IPS-NIHi11 (cell line): ENCODE results near the gene CDH15.
A peak's percentile ranks its signal among the peaks of the same experiment; 100 is the strongest.

Source experiments
- DNase-seq: peaks from one replicate; pipeline ENCODE4 v3.0.0; 2012; ENCODE audit warnings: mixed read lengths, low spot score

Gene CDH15

GRCh38 chr16:89199241-89200123 is 27.9 kb downstream of the CDH15 start:
- no peak for DNase-seq

GRCh38 chr16:89200124-89200849 is 28.7 kb downstream of the CDH15 start, which contains the start of gene SLC22A31:
Gene SLC22A31, minus strand, starts transcription at chr16:89200537. Its CDS starts 36 bp downstream, at chr16:89200501.
- DNase-seq = peak; percentile 41

- peak; percentile 38 for DNase-seq
These were observed 29.4 kb downstream of the CDH15 start for GRCh38 chr16:89200850-89201411.

- DNase-seq = peak; percentile 98
These were observed 30.2 kb downstream of the CDH15 start for GRCh38 chr16:89201439-89202377.

- peak; percentile 5 for DNase-seq
These were observed 31.1 kb downstream of the CDH15 start for GRCh38 chr16:89202422-89203215.

GRCh38 chr16:89207993-89208392 is 36.4 kb downstream of the CDH15 start:
- DNase-seq = no peak

- no peak for DNase-seq
These were observed 38.0 kb downstream of the CDH15 start for GRCh38 chr16:89209522-89210044.

GRCh38 chr16:89210165-89210903 is 38.8 kb downstream of the CDH15 start:
- no peak for DNase-seq

- no peak for DNase-seq
These were observed 39.5 kb downstream of the CDH15 start for GRCh38 chr16:89210904-89211515.

GRCh38 chr16:89216315-89217137 is 45.0 kb downstream of the CDH15 start:
- peak; percentile 76 for DNase-seq

- no peak for DNase-seq
These were observed 45.5 kb downstream of the CDH15 start for GRCh38 chr16:89217138-89217387.

- DNase-seq = peak; percentile 96
These were observed 46.0 kb downstream of the CDH15 start, which contains the start of gene ZNF778 for GRCh38 chr16:89217388-89218191. Gene ZNF778, plus strand, starts transcription at chr16:89217703. Its CDS starts 3,425 bp downstream, at chr16:89221128.

GRCh38 chr16:89219365-89219764 is 47.8 kb downstream of the CDH15 start:
- no peak for DNase-seq

GRCh38 chr16:89221604-89222003 is 50.1 kb downstream of the CDH15 start:
- no peak for DNase-seq

- no peak for DNase-seq
These were observed 51.4 kb downstream of the CDH15 start for GRCh38 chr16:89222931-89223330.

GRCh38 chr16:89224665-89225064 is 53.1 kb downstream of the CDH15 start:
- DNase-seq = no peak

GRCh38 chr16:89230255-89230654 is 58.7 kb downstream of the CDH15 start:
- DNase-seq = no peak

- DNase-seq = no peak
These were observed 60.6 kb downstream of the CDH15 start for GRCh38 chr16:89232107-89232506.
